GM23248 (cell line): ENCODE measurements around the gene SERPINA5.

ENCODE experiments used
- EZH2 ChIP-seq: fragments of 200-600 bp; sonication (generic); IDR thresholded peaks from 2 replicates; pipeline ENCODE4 v1.6.1; 2018; ENCODE audit warnings: antibody characterized with exemption, mild to moderate bottlenecking; ENCODE audit not compliant: insufficient read depth, poor library complexity, severe bottlenecking
- EZH2phosphoT487 ChIP-seq: fragments of 200-600 bp; sonication (generic); IDR thresholded peaks from 2 replicates; pipeline ENCODE4 v1.6.1; 2018; ENCODE audit warnings: antibody characterized with exemption, moderate library complexity, mild to moderate bottlenecking, low read depth; ENCODE audit not compliant: insufficient read depth

DNA sequence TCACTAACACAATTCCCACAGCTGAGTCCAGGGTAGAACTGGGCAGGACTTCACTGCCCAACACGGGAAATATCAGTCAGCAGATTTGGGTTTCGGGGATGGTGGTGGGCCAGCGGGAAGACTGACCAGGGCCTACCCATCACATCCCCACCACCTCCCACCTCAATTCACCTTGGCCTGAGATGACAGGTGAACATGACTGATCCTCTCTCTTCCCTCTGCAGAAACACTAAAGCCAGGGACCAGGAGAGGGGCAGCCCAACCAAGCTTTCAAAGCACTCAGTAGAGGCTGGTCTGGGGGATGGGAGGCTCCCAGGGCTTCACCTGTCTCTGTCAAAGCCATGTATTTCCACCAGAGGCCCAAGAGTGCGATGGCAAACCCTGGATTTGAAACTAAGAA lies 2.3 kb downstream of the SERPINA5 start:
- TF ChIP-seq EZH2 (no peak), EZH2phosphoT487 (no peak)
